A549 (cell line): ENCODE data around the gene NFATC4. TPM values are rescaled to one million over a fixed set of nuclear protein-coding genes. Genes with fewer than 3 reads are reported as not detected.
A peak's percentile ranks its signal among the peaks of the same experiment; 100 is the strongest.
"Not testable (repeated sequence)": the region's sequence is repeated elsewhere in the genome, so short reads cannot be mapped to it uniquely, and the experiment has no call there.

Experiments used
- ATAC-seq, 2 experiments: fragments of 200-7000 bp in 1 of 2; fragments of >200 bp in 1 of 2; cut with Nextera tagmentation in 1 of 2; cut with Tn5 transposase in 1 of 2; 3 replicates each; pipeline versions ENCODE4 v1.8.0 to v1.9.1; 2018 to 2020; ENCODE audit warnings: mild to moderate bottlenecking in 1 of 2, moderate library complexity in 1 of 2
- CTCF ChIA-PET: fragments of 300-600 bp; sonication (Branson Sonifier 250); formaldehyde crosslinking; extraction: SDS; loops from one replicate; lab custom pipeline; 2021; ENCODE audit warnings: antibody characterized with exemption, inconsistent platforms; lab: Yijun Ruan, JAX
- POLR2A ChIA-PET: fragments of 350-600 bp; formaldehyde crosslinking; extraction: SDS; loops from one replicate; lab custom pipeline; 2021; ENCODE audit warnings: antibody characterized with exemption, inconsistent platforms; lab: Yijun Ruan, JAX
- DNase-seq, 2 experiments: peaks; one replicate each; pipeline versions ENCODE4 v3.0.0 to v3.0.0-alpha.2; 2011 to 2016; ENCODE audit warnings: low read depth in 1 of 2, low spot score in 1 of 2
- FAIRE-seq: peaks from 2 replicates; lab custom pipeline; 2011; peaks lifted over from hg19 to GRCh38; lab: Jason Lieb, UNC
- H3K27ac ChIP-seq, 2 experiments: fragments of >200 bp; sonication (Bioruptor Twin); formaldehyde crosslinking; 3 replicates each; pipeline ENCODE4 v1.5.1; 2016 to 2017
- H3K4me1 ChIP-seq: fragments of >200 bp; sonication (Bioruptor Twin); formaldehyde crosslinking; 3 replicates; pipeline ENCODE4 v1.6.1; 2016
- H3K4me2 ChIP-seq: fragments of >200 bp; sonication (Bioruptor Twin); formaldehyde crosslinking; 3 replicates; pipeline ENCODE4 v1.6.1; 2016
- H3K4me3 ChIP-seq: fragments of >200 bp; sonication (Bioruptor Twin); formaldehyde crosslinking; 3 replicates; pipeline ENCODE4 v1.5.1; 2016
- H3K9me3 ChIP-seq: fragments of >200 bp; sonication (Bioruptor Twin); formaldehyde crosslinking; 3 replicates; pipeline ENCODE4 v1.6.1; 2016
- BHLHE40 ChIP-seq: IDR thresholded peaks from 2 replicates; pipeline ENCODE4 v1.6.1; 2012; ENCODE audit warnings: low read depth, low read length, inconsistent platforms
- CEBPB ChIP-seq, 2 experiments: fragments of >200 bp in 1 of 2; sonication (Bioruptor Twin) in 1 of 2; formaldehyde crosslinking in 1 of 2; IDR thresholded peaks; 2 replicates each; pipeline ENCODE4 v1.6.1; 2012 to 2016
- CHD4 ChIP-seq: fragments of 200-600 bp; sonication (generic); IDR thresholded peaks from 2 replicates; pipeline ENCODE4 v1.6.1; 2016; ENCODE audit warnings: antibody characterized with exemption, mild to moderate bottlenecking, borderline replicate concordance
- CTCF ChIP-seq: fragments of >200 bp; sonication (Bioruptor Twin); formaldehyde crosslinking; IDR thresholded peaks from 3 replicates; pipeline ENCODE4 v1.5.1; 2016
- FOSL2 ChIP-seq, 2 experiments: fragments of 450-650 bp in 1 of 2; fragments of >200 bp in 1 of 2; sonication (Bioruptor Twin) in 1 of 2; formaldehyde crosslinking; IDR thresholded peaks; 2 replicates each; pipeline versions ENCODE4 v1.5.0 to v1.6.1; 2016 to 2020; ENCODE audit warnings: mild to moderate bottlenecking in 1 of 2, moderate library complexity in 1 of 2
- HEYL ChIP-seq: fragments of 250-450 bp; sonication (Bioruptor Pico); IDR thresholded peaks from 2 replicates; pipeline ENCODE4 v1.8.0; 2021; ENCODE audit warnings: mild to moderate bottlenecking, moderate library complexity
- HMGXB4 ChIP-seq: fragments of 250-450 bp; sonication (Bioruptor Pico); IDR thresholded peaks from 2 replicates; pipeline ENCODE4 v1.5.0; 2021; ENCODE audit warnings: mild to moderate bottlenecking, moderate library complexity, borderline replicate concordance
- JUN ChIP-seq, 2 experiments: fragments of >200 bp; sonication (Bioruptor Twin); formaldehyde crosslinking; IDR thresholded peaks; 2 replicates in 1 of 2; 3 replicates in 1 of 2; pipeline ENCODE4 v1.6.1; 2016 to 2017
- KDM1A ChIP-seq: fragments of 200-600 bp; sonication (generic); IDR thresholded peaks from 2 replicates; pipeline ENCODE4 v1.6.1; 2016; ENCODE audit warnings: low read depth, mild to moderate bottlenecking
- MAFK ChIP-seq: fragments of 450-650 bp; IDR thresholded peaks from 2 replicates; pipeline ENCODE4 v1.6.1; 2014; ENCODE audit not compliant: partially characterized antibody
- MAX ChIP-seq: IDR thresholded peaks from 2 replicates; pipeline ENCODE4 v1.6.1; 2012
- MYC ChIP-seq: IDR thresholded peaks from 2 replicates; pipeline ENCODE4 v1.6.1; 2012; ENCODE audit warnings: mild to moderate bottlenecking, inconsistent platforms, low read length, improper control_type of control experiment, borderline replicate concordance
- PHF8 ChIP-seq: fragments of 200-600 bp; sonication (generic); IDR thresholded peaks from 2 replicates; pipeline ENCODE4 v1.6.1; 2016; ENCODE audit warnings: low read depth, mild to moderate bottlenecking, antibody characterized with exemption, moderate library complexity, borderline replicate concordance
- POLR2AphosphoS2 ChIP-seq: conservative IDR thresholded peaks from 2 replicates; pipeline ENCODE4 v1.6.1; 2012; ENCODE audit warnings: low read length, improper control_type of control experiment, inconsistent platforms
- RAD21 ChIP-seq, 2 experiments: fragments of >200 bp in 1 of 2; sonication (Bioruptor Twin) in 1 of 2; formaldehyde crosslinking in 1 of 2; IDR thresholded peaks in 1 of 2; conservative IDR thresholded peaks in 1 of 2; 2 replicates in 1 of 2; 3 replicates in 1 of 2; pipeline ENCODE4 v1.6.1; 2012 to 2018; ENCODE audit warnings: inconsistent platforms in 1 of 2
- RARB ChIP-seq: fragments of 250-450 bp; sonication (Bioruptor Pico); IDR thresholded peaks from 2 replicates; pipeline ENCODE4 v1.8.0; 2021; ENCODE audit warnings: mild to moderate bottlenecking, moderate library complexity
- SMC3 ChIP-seq: fragments of >200 bp; sonication (Bioruptor Twin); formaldehyde crosslinking; IDR thresholded peaks from 3 replicates; pipeline ENCODE4 v1.6.1; 2018; ENCODE audit warnings: inconsistent platforms
- SREBF2 ChIP-seq: fragments of 450-650 bp; IDR thresholded peaks from 2 replicates; pipeline ENCODE4 v1.6.1; 2014; ENCODE audit warnings: mild to moderate bottlenecking, moderate library complexity
- ZC3H11A ChIP-seq: fragments of 450-650 bp; IDR thresholded peaks from 2 replicates; pipeline ENCODE4 v1.6.1; 2014; ENCODE audit warnings: antibody characterized with exemption, mild to moderate bottlenecking
- ZFP36 ChIP-seq: fragments of 450-650 bp; IDR thresholded peaks from 2 replicates; pipeline ENCODE4 v1.6.1; 2014; ENCODE audit warnings: borderline replicate concordance; ENCODE audit not compliant: partially characterized antibody
- WGBS: methylation state at CpG from one replicate; pipeline ENCODE4 v1.1.6; 2017; ENCODE audit errors: missing lambda C conversion rate; 5-methylcytosine and 5-hydroxymethylcytosine counted together
- polyA plus RNA-seq, 4 experiments: library from polyadenylated mRNA; depleted of rRNA in 3 of 4; stranded (reverse); fragments of >200 nt; fragmentation: RNase III in 1 of 4; extraction: RNeasy Plus Mini Kit Qiagen cat#74134 plus additional on column Dnase treatment in 1 of 4; gene quantifications; 2 replicates in 3 of 4; 3 replicates in 1 of 4; pipeline ENCODE4 v1.2.3, GENCODE V29; 2011 to 2017
- TF ChIP-seq, protein P1 (sequence below): fragments of 450-650 bp; IDR thresholded peaks from 2 replicates; pipeline ENCODE4 v1.6.1; 2014; ENCODE audit warnings: antibody characterized with exemption
- TF ChIP-seq, protein P2 (sequence below): fragments of 150-350 bp; IDR thresholded peaks from 2 replicates; pipeline ENCODE4 v1.6.1; 2014; ENCODE audit warnings: low read depth, mild to moderate bottlenecking, low read length

The NFATC4 gene
- polyA plus RNA-seq, 2 of the 4 experiments (the other 2 are of a cell fraction) = 0.04 to 0.32 TPM

DNA sequence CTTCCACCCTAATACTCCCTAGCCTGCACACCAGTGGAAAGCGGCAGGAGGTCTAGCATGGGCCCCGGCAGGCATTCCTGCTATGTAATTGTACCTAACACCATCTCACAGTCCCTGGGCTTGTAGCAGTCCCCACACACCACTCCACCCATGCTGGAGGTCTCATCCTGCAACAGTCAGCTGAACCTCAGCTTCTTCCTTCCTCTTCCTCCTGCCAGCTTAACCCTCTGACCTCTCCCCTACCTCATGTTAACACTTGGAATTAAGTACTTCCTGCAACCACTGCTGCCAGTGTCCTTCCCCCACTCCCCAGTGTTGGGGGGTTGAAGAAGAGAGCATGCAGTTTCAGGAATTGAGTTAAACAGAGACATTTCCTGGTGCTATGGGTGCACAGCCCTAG, 40.7 kb upstream of the NFATC4 start:
- DNase-seq (no peak), FAIRE-seq (no peak), ATAC-seq (no peak)
- WGBS = 38% methylated on average over 2 of the region's 2 CpGs
- H3K4me3 ChIP-seq = no peak overlapping the region
- H3K27ac ChIP-seq = no peak overlapping the region
- ChIA-PET POLR2A (interaction anchor here (0.9 kb wide), 1 partner anchor 109 kb away, joined by 4 read pairs; no protein-coding TSS in a partner anchor), CTCF (interaction anchor here (0.6 to 46.6 kb wide), 22 partner anchors 9 to 116 kb away, joined by 3 to 1142 read pairs (median 4); partner anchors contain the start of genes CBLN3, CIDEB, KHNYN and LTB4R)
- H3K4me2 ChIP-seq = no peak overlapping the region
- H3K4me1 ChIP-seq = peaks cover under 1% of the 10 kb centered on the region; the same call in 1 of the 3 replicates
- TF ChIP-seq KDM1A (no peak), JUN (IDR thresholded peaks at IDR 0.05) (no peak), BHLHE40 (no peak), HEYL (CRISPR knock-in tag) (no peak), PHF8 (no peak), MYC (no peak), POLR2AphosphoS2 (no peak), RARB (CRISPR knock-in tag) (no peak), ZC3H11A (no peak), ZFP36 (no peak), CHD4 (no peak), CEBPB (IDR thresholded peaks at IDR 0.05) (no peak), FOSL2 (IDR thresholded peaks at IDR 0.05) (no peak), FOSL2 (CRISPR knock-in tag; IDR thresholded peaks at IDR 0.05) (no peak), SREBF2 (no peak), MAFK (no peak), HMGXB4 (CRISPR knock-in tag) (no peak), MAX (no peak)
- TF ChIP-seq, protein P1, sequence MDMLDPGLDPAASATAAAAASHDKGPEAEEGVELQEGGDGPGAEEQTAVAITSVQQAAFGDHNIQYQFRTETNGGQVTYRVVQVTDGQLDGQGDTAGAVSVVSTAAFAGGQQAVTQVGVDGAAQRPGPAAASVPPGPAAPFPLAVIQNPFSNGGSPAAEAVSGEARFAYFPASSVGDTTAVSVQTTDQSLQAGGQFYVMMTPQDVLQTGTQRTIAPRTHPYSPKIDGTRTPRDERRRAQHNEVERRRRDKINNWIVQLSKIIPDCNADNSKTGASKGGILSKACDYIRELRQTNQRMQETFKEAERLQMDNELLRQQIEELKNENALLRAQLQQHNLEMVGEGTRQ = no peak
- TF ChIP-seq, protein P2, sequence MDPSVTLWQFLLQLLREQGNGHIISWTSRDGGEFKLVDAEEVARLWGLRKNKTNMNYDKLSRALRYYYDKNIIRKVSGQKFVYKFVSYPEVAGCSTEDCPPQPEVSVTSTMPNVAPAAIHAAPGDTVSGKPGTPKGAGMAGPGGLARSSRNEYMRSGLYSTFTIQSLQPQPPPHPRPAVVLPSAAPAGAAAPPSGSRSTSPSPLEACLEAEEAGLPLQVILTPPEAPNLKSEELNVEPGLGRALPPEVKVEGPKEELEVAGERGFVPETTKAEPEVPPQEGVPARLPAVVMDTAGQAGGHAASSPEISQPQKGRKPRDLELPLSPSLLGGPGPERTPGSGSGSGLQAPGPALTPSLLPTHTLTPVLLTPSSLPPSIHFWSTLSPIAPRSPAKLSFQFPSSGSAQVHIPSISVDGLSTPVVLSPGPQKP = no peak
- no peaks in the 10 kb centered on the region for H3K9me3 ChIP-seq

DNA sequence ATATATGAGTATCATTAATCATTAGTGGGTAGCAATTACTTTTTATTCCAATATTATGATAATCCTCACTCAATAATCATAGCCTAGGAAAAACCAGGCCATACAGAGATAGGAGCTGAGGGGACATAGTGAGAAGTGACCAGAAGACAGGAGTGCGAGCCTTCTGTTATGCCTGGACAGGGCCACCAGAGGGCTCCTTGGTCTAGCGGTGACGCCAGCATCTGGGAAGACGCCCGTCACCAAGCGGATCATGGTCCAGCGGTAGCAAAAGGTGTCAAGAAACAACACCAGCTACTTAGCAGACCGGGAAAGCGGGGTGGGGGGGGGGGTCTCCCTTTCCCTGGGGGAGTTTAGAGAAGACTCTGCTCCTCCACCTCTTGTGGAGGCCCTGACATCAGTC, 40.1 kb upstream of the NFATC4 start:
- TF ChIP-seq RAD21 (conservative IDR thresholded peaks at IDR 0.05 in 1 of 2, IDR thresholded peaks at IDR 0.05 in 1 of 2) (peak; percentile 47 to 55; a peak in 4 of 5 replicates), CTCF (peak; percentile 48; the same call in 2 of the 3 replicates), SMC3 (peak; percentile 68)
- 3% methylated on average over 3 of the region's 9 CpGs for WGBS
- ChIA-PET POLR2A (interaction anchor here (0.7 kb wide), 1 partner anchor 115 kb away, joined by 3 read pairs; the partner anchor contains the start of gene SDR39U1), CTCF (interaction anchor here (0.6 to 46.6 kb wide), 21 partner anchors 9 to 116 kb away, joined by 3 to 1142 read pairs (median 5); partner anchors contain the start of genes CBLN3, CIDEB, KHNYN and LTB4R)
- not testable (repeated sequence) for ATAC-seq, H3K4me1 ChIP-seq, H3K9me3 ChIP-seq, H3K4me2 ChIP-seq, FAIRE-seq, H3K4me3 ChIP-seq, H3K27ac ChIP-seq
- peak in 1 of 2 experiments; percentile 41 for DNase-seq
